Measurements from ENCODE around the gene TMEM260.
"Not testable (repeated sequence)": the region's sequence is repeated elsewhere in the genome, so short reads cannot be mapped to it uniquely, and the experiment has no call there.

TMEM260 gene

DNA sequence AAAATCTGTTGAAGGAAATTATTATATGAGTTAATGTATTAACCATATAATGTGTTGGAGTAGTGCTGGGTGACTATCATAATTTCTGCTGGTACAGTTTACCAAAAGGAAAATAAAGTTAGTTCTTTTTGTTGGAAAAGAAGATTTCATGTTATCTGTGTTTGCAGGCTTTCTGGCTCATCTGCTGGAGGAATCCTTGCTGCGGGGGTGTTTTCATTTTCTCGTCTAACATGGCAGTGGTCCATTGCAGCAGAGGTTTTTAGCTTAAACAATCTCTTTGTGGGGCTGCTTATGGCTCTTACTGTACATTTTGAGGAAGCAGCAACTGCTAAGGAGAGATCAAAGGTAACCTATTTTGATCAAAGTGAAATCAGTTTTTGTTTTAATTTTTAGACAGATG is 24.1 kb downstream of the TMEM260 start:
- no peak for DNase-seq

DNA sequence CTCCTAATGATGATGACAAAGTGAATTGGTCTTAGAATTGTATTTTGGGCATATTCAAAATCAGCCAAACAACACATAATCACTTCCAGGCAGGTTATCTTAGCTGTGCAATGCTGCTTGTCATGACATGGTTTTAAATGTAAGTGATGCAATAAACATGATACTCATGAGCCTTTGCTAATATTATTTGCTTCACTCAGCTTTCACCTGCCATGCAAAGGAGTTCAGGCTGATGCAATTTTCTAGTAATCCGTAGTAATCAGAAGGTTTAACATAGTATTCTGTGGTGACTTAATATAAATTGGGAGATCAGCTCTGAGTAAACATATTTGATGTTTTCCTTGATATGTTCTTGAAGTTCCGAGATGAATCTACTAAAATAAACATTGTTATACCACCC is 29.1 kb downstream of the TMEM260 start:
- DNase-seq, result peak; percentile 58

DNA sequence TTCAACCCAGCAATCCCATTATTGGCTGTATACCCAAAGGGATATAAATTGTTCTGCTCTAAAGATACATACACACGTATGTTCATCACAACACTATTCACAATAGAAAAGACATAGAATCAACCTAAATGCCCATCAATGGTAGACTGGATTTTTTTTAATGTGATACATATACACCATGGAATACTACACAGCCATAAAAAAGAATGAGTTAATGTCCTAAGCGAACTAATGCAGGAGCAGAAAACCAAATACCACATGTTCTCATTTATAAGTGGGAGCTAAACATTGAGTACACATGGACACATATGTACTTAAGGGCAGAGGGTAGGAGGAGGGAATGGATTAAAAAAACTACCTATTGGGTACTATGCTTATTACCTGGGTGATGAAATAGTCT is 32.1 kb downstream of the TMEM260 start:
- not testable (repeated sequence) for DNase-seq

DNA sequence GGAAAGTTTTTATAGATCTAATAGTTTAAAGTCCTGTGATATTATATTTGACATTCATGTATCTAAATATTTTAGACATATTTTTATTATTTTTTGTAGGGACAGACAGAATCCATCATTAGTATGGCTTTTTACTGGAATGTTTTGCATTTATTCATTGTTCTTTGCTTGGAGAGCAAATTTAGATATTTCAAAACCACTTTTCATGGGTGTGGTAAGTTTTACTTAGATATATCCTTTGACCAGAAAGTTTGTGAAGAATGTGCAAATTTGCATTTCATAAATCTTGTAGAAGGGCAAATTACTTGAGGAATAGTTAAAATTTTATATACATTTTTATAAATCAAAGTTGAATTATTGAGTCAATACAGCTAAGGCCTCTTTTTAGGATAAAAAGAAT is 37.5 kb downstream of the TMEM260 start:
- DNase-seq, result no peak

DNA sequence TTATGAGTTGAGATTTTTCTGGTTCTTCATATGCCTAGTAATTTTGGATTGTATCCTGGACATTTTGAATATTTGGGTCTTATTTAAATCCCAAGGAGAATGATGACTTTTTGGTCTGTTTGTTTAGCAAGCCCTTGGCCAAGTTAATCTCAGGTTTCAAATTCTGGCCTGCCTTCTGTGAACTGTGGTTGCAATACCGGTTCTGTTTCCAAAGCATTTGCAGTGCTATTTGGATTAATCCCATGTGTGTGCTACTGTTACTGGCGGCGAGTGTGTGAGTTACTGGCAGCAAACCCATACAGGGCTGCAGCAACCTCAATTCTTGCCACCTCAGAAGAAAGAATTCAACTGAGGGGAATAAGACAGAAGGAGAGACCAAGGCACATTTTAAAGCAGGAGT is 51.1 kb downstream of the TMEM260 start:
- no peak for DNase-seq

DNA sequence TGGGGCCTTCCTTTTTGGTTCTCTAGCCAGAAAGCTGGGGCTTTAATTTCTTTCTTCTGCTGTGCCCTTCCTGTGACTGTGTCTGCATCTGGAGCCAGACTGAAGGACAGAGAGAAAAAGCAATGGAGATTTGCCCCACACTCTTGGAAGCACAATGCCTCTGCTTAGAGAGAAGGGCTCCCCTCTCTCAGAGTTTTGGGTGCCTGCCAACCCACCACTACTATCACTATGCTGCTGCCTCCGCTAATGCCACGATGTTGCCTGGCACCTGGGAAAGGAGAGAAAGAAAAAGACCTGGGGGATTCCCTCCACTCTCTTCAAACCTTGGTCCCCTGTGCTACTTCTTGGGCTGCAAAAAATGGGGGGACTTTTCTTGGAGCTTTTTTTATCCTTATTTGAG is 52.6 kb downstream of the TMEM260 start:
- DNase-seq, result no peak

DNA sequence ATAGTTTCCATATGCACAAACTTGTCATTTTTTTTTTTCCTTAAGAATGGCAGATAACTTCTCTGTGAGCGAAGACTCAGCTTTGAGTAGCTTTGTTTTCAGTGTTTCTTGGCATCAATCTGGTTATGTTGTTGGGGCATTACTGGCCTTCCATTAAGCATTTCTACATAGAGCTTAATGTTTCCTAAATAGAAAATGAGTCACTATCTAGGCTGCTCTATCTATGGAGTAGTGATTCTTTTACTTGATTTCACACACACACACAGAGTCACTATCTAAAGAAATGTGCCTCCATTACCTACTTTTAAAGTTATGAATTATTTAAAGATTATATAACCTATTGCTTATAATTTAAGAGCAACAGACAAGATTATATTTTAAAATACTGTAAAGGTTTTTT is 53.9 kb downstream of the TMEM260 start:
- no peak for DNase-seq

DNA sequence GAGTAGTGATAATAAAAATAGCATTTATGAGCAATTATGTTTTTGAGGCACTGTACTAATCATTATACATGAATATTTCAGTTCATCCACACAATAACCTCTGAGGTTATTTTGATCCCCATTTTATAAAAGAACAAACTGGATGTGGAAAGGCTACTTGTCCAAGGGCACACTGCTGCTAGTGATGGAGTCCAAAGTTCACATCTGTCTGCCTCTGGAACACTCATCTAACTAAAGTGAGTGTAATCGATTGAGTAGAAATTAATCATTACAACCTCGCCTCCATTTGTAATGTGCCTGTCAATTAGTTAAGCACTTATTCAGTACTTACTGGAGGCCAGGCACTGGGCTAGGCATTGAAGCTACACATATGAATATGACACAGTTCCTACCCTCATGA is 55.4 kb downstream of the TMEM260 start:
- no peak for DNase-seq

DNA sequence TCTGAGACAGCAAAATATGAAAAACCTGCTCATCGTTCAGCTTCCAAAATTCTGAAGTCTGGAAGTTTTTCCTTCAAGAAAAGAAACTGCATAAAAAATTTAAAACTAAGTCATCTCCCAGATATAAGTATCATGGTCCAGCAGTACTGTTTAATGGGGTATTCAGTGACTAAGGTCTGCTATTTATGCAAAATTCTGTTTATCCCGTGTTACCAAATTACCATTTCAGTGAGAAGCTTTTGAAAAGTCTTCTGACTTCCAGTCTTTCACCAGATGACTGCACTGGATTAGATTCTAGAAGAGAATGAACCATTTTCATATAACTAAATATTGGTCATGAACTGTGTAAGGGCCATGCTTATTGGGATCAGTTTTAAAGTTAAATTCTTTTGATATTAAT is 67.9 kb downstream of the TMEM260 start:
- DNase-seq, result no peak

DNA sequence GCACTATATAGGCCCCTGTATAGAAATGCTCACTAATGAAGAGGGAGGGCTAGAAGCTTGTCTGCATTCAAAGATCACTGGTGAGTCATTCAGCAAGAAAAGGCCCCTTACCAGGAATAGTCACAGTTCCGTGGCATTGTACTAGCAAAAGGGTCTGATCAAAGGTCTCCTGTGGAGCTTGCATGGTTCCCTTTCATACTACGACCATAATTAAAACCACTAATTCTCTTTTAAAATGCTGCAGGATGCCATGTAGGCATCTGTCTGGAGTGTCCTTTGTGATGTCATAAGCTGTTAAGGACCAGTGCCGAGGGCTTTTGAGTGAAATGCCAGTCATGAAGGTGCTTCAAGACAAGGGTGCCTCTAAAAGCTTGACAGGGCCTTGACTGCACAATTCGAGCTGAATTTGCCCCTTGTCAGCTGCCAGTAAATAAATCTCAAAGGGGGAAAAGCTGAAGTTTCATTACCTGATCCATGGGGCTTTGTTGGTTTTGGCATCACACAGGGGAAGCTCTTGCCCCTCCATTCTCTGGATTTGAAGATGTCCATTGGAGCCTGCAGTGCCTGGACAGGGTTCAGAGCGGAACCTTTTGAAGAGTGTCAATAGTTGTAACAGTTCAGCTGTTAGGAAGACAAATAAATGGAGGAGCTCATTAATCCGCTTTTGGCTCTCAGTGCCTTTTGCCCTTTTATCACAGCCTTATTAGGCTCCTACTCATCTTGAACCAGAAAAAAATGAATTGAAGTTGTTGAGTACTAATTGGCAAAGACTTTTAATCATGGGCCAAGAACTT is 69.1 kb downstream of the TMEM260 start:
- peak; percentile 60 for DNase-seq

DNA sequence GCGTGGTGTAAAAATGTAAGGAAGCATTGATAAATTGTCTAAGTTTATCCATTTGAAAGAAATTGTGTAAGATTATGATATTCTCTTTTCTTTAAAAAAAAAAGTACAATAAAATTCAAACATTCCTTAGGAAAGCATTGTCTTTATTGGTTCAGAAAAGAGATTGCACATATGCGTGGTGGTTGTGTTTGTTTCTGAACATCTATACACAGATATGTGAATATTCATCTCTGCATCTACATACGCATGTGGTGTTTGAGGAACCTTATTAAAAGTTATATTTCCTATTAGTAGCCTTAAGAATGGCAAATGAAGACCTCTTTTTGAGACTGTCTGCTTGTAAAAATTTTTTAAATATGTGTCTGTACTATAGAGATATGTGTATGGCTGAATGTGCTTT is 69.8 kb downstream of the TMEM260 start:
- no peak for DNase-seq

DNA sequence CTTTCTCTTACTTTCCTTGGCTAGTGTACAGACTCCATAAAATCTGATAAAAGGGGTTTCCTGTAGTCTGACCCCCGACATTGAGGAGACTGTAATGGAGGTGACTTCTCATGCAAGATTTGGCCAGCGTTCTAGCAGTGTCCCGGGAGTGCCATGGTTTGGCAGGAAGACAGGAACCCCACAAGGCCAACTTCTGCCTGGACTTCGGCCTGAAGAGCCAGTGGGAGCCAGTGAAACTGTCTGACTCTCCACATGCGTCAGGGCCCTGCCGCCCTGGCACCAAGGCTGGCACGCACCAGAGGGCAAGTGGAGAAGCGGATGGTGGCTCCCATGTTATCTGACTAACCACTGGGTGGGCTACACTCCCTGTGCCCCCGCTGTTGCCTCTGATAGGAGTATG is 70.5 kb downstream of the TMEM260 start:
- no peak for DNase-seq

DNA sequence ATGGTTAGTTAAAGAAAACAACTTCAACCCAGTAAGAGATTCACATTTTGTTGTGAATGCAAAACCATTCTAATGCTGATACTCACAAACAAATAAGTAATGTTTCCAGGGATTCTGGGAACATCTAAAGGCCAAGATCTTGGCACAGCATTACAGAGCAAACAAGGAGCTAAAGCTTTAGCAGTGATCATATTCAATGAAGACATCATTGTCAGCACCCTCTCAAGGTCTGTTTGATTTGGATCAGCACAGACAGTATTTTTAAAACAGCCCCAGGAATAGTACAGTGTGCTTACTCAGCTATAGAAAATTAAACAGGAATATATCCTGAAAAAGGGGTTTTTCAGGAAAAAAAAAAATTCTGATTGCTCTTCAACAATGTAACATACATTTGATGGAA is 71.4 kb downstream of the TMEM260 start:
- DNase-seq, result no peak

DNA sequence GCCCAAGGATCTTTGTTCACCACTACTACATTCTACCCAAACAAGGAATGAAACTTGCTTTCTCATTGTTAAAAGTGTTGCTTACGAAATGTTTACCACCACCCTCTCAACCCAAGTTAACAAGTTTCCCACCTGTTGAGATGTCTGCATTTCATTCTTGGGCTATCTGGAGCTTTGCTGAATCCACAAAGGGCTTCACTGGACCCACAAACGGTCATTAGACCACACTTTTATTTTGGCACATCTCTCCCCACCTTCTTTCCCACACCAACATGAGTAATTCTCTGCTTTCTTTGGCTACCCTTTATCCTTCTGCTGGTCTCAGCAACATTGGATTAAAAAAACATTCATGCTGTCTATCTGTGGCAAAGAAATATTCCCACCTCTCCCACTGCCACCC is 78.0 kb downstream of the TMEM260 start:
- no peak for DNase-seq

DNA sequence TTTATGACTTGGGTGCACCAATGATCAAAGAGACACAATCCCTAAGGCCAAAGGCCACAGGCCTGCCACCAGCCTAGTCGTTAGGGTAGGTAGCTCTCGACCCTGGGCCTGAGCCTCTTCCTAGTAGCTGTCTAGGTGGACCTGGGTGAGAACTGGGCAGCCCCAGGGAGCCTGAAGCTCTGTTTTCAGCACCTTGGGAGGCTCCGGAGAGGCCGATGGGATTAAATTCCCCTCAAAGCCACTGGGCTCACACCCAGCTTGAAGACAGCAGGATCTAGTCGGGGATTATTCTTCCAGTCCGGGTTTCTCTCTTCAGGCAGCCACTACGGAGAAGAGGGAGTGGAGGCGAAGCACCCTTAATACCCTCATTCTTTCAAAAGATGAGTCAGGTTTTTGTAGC is 79.8 kb downstream of the TMEM260 start:
- DNase-seq, result no peak

DNA sequence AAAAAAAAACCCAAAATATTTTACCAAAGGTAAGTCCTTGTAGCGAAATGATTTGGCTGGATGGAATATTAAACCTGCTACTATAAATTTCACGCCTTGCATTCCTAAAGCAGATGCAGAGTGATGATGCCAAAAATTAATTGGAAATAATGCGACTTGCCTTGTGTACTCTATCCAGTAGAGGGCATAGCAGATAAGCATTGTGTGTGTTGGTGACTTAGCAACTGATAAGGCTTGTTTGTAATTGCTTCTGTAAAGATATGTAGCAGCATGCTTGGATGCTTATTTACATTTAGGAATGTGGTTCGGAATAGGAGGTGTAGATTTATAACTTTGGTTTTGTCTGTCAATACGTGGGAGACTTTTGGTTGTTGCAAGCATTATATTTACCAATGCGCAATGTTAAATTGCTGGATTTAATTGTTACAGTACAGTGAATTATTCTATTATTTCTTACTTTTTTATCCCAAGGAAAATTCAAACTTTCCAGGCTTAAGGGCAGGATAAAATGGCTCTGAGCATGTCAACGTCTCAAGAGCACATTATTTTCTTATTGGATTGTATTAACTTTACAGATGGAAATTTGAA is 80.5 kb downstream of the TMEM260 start:
- DNase-seq, result peak; percentile 77

DNA sequence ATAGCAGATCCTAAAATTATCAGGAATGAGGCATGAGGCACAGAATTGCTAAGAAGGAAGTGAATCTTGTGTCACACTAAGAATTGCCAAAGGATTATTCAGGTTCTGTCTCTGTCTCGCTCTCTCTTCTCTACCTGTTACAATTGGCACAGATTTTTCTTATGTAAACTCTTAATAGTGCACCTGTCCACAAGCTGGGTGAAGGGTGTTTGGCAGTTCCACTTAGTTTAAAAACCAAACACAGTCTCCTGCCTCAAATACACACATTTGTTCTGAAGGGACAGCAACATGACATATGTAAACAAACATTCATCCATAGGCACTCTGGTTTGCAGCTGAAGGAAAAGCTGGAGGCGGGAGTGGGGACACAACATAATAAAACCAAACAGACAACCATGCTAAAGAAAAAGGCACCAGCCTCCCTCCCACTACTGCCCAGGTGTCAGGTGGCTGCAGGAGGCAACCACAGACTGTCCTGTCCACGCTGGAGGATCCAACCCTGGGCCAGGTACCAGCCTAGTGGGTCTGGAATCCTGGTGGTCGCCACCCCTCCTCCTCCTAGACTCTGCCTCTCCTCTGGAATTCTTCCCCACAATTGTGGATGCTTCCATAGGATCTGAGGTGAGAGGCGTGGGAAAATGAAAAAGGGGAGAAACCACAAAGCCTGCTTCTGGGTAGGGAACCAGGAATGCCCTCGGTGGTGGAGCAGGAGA is 81.2 kb downstream of the TMEM260 start:
- DNase-seq, result peak; percentile 93

DNA sequence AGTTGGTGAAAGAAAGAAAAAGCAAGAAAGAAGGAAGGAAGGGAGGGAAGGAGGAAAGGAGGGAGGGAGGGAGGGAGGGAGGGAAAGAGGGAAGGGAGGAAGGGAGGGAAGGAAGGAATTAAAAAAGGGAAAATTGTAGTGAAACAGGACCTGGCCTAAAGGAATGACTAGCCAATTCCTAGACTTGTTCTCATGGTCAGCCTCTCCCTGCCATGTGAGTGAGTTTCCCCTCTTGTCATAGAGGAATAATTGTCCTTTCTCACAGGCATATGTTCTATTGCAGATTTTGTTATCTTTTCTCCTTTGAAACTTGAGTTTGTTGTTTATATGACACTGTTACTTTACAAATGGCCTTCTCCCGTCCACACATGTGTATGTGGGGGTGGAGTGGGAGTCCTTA is 81.9 kb downstream of the TMEM260 start:
- no peak for DNase-seq

DNA sequence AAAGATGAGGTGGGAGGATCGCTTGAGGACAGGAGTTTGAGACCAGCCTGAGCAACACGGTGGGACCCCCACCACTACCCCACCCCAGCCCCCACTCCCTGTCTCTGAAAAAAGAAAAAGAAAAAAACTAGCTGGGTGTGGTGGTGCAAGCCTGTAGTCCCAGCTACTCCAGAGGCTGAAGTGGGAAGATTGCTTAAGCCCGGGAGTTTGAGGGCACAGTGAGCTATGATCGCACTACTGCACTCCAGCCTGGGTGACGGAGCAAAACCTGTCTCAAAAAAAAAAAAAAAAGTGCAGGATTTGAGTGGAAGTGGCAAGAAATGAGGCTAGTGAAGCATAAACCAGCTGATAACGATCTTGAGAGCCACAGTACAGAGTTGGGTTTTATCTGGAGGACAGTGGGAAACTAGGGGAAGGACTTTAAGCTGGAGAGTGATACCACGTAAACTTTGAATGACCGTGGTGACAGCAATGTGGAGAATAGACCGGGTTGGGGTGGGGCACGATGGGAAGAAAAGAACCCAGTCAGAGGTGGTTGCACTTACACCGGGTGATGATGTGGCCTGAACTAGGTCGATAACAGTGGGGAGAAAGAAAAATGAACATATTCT is 85.3 kb downstream of the TMEM260 start:
- no peak for DNase-seq

DNA sequence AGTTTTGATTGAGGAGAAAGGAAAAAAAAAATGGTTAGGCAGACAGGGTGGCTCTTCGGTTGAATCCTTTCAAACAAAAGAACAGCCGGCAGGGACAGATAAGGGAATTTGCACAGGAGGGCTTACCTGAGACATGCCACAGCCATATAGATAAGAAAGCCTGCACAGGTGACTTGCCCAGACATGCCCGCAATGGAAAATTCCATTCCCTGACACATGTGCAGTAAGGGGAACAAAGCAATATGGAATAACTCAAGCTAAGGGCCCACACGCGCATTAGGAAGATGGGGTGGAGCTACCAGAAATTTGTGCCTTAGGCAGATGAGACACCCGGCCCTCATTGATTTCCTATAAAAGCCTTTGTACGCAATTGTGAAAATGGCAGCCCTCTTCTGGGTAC is 86.7 kb downstream of the TMEM260 start:
- DNase-seq, result no peak

DNA sequence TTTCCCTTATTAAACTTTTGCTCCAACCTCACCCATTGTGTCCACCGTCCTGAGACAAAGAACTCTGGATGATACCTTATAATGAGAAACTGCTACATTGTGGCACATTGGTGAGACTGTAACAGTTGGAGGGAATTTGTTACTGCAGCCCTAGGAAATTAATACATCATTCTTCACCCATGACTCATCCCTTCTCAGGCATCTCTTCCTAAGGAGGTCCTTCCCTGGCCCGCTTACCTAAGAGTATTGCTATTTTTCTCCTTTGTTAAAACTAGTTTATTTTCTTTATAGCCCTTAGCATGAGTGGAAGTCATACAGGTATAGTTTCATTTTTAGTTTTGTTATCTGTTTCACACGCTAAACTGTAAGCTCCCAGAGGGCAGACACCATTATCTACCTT is 87.1 kb downstream of the TMEM260 start:
- peak; percentile 24 for DNase-seq

DNA sequence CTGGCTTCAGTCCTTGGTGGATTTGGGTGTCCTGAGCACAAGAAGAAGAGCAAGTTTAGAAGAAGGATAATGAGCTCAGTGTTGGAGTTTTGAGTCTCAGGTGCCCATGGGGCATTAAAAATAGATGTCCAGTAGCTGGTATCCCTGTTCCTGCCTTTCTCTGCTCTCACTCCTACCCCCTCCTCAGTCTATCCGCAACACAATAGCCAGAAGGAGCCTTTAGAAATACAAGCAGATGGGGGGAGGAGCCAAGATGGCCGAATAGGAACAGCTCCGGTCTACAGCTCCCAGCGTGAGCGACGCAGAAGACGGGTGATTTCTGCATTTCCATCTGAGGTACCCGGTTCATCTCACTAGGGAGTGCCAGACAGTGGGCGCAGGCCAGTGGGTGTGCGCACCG is 87.7 kb downstream of the TMEM260 start:
- DNase-seq, result peak; percentile 37

DNA sequence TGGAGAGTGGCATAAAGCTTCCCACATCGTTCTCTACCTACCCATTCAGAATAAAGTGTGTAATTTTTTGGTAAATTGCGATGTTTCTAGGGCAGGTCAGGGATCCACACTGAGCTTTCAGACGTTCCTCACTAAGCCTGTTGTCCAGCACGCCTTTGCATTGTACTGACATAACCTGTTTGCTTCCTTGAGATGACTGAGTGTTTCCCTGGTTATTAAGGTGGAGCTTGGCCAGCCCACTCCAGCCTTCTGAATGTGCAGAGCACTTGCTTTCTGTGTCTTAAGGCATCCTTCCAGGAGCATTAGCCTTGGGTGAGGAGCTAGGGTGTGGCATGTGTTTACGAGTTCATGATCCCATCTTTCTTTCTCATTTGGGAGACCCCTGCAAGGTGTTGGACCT is 96.4 kb downstream of the TMEM260 start:
- DNase-seq, result no peak

DNA sequence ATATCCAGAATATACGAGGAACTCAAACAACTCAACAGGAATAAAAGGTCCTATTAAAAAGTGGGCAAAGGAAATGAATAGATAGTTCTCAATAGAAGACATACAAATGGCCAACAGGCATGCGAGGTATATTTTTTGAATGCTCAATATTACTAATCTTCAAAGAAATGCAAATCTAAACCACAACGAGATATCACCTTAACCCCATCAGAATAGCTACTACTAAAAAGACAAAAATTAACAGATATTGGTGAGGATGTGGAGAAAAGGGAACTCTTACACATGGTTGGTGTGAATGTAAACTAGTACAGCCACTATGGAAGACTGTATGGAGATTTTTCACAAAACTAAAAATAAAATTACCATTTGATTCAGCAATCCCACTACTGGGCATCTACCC is 99.2 kb downstream of the TMEM260 start:
- no peak for DNase-seq

Measured in DMS53 (cell line).